Measurements from ENCODE around the gene CAMK2A. TPM values are rescaled to one million over a fixed set of nuclear protein-coding genes. Genes with fewer than 3 reads are reported as not detected.

Gene CAMK2A
- total RNA-seq, 1 experiment from 2014 or later, result 0.33 TPM

DNA sequence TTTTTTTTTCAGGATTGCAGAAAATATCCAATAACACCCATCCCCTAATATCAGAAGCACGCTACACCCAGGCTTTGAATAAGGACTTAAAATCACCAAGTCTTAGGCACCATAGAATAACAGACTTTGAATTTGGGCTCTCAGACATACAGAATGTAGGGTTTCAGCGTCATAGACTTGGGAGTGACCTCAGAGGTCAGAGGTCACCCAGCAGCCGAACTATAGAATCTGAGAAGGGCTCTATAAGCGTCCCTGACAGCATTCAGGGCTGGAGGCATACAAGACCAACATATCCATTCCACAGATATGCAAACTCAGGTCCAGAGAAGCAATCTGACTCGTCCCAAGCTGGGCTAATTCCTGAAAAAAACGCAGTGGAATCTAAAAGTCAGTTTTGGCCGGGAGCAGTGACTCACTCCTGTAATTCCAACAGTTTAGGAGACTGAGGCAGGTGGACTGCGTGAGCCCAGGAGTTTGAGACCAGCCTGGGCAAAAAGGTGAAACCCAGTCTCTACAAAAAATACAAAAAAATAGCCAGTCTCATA is 65.0 kb downstream of the CAMK2A start:
- Mint-ChIP-seq H3K4me3 (no peak overlapping the region), H3K4me1 (peaks cover 0 to 11% of the 10 kb centered on the region in 2 experiments; a peak in 3 of 4 replicates), H3K9me3 (no peaks in the 10 kb centered on the region), H3K36me3 (ENCODE audit: insufficient read depth in 1 of 3, low read depth in 3 of 3) (no peaks in the 10 kb centered on the region), H3K27me3 (ENCODE audit: low read depth) (peaks cover 12% of the 10 kb centered on the region), H3K27ac (peak overlapping the region in 2 of 3 experiments; percentile 48 to 51; a peak in 2 of 7 replicates)
- no peaks in the 10 kb centered on the region for H3K79me2 ChIP-seq (ENCODE audit: insufficient read depth, low read length)
- DNase-seq, result no peak
- no peak overlapping the region for H4K5ac ChIP-seq (ENCODE audit: insufficient read length, low read depth, low read length)
- no peaks in the 10 kb centered on the region for H3K79me1 ChIP-seq (ENCODE audit: insufficient read depth, low read depth, low read length, poor library complexity, severe bottlenecking)
- H2BK120ac ChIP-seq (ENCODE audit: low read depth, low read length, poor library complexity, severe bottlenecking), result no peak overlapping the region
- H3K4ac ChIP-seq (ENCODE audit: low read depth, low read length), result no peak overlapping the region
- H4K91ac ChIP-seq (ENCODE audit: insufficient read length, low read depth, low read length), result no peak overlapping the region
- no peak overlapping the region for H3K9ac ChIP-seq (ENCODE audit: extremely low read depth, insufficient read length, low read length)
- TF ChIP-seq, protein P1, sequence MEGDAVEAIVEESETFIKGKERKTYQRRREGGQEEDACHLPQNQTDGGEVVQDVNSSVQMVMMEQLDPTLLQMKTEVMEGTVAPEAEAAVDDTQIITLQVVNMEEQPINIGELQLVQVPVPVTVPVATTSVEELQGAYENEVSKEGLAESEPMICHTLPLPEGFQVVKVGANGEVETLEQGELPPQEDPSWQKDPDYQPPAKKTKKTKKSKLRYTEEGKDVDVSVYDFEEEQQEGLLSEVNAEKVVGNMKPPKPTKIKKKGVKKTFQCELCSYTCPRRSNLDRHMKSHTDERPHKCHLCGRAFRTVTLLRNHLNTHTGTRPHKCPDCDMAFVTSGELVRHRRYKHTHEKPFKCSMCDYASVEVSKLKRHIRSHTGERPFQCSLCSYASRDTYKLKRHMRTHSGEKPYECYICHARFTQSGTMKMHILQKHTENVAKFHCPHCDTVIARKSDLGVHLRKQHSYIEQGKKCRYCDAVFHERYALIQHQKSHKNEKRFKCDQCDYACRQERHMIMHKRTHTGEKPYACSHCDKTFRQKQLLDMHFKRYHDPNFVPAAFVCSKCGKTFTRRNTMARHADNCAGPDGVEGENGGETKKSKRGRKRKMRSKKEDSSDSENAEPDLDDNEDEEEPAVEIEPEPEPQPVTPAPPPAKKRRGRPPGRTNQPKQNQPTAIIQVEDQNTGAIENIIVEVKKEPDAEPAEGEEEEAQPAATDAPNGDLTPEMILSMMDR (conservative IDR thresholded peaks at IDR 0.05), result no peak
- no peak overlapping the region for H3K18ac ChIP-seq (ENCODE audit: insufficient read length, low read depth, low read length)
- H4K20me1 ChIP-seq (ENCODE audit: control insufficient read depth, insufficient read depth, insufficient read length), result no peaks in the 10 kb centered on the region
- H4K8ac ChIP-seq (replicated peaks; ENCODE audit: insufficient read length, low read depth, low read length), result no peak overlapping the region
- H3K9me3 ChIP-seq (ENCODE audit: control insufficient read depth, low read depth, low read length), result no peaks in the 10 kb centered on the region
- H3K23ac ChIP-seq (ENCODE audit: insufficient read length, low read depth, low read length), result no peak overlapping the region
- no peaks in the 10 kb centered on the region for H3K4me1 ChIP-seq (ENCODE audit: insufficient read depth, low read length)
- no peaks in the 10 kb centered on the region for H3K27me3 ChIP-seq (ENCODE audit: insufficient read depth, low read length)
- H3K4me2 ChIP-seq (ENCODE audit: insufficient read depth, insufficient read length, low read length), result no peak overlapping the region
- no peaks in the 10 kb centered on the region for H3K23me2 ChIP-seq (ENCODE audit: insufficient read length, low read depth, low read length, poor library complexity, severe bottlenecking)
- no peak overlapping the region for H2AK5ac ChIP-seq (ENCODE audit: insufficient read length, low read length)
- WGBS (ENCODE audit: extremely low coverage, insufficient read length, low lambda C conversion rate), result no CpG with 5 or more reads among the region's 8 CpGs
- no peak overlapping the region for H2BK12ac ChIP-seq (ENCODE audit: insufficient read length, low read depth, low read length)
- H2BK15ac ChIP-seq (ENCODE audit: low read depth, low read length), result no peak overlapping the region
- H3T11ph ChIP-seq (ENCODE audit: low read length), result no peak overlapping the region
- no peak overlapping the region for H2BK20ac ChIP-seq (ENCODE audit: low read depth, low read length, poor library complexity, severe bottlenecking)
- H2AFZ ChIP-seq (ENCODE audit: low read length), result no peak overlapping the region
- no peak overlapping the region for H2BK5ac ChIP-seq (ENCODE audit: insufficient read length, low read length)
- H3K27ac ChIP-seq (ENCODE audit: insufficient read length, low read depth, low read length), result no peak overlapping the region
- no peak overlapping the region for H3K14ac ChIP-seq (ENCODE audit: insufficient read depth, low read length)
- H3K56ac ChIP-seq (ENCODE audit: insufficient read length, low read depth, low read length), result no peak overlapping the region

All from H9 (cell line).